ENCODE measurements around the gene WFIKKN2. TPM values are rescaled to one million over a fixed set of nuclear protein-coding genes. Genes with fewer than 3 reads are reported as not detected.

WFIKKN2 gene
- total and polyA plus RNA-seq, 2 of the 13 experiments (the other 11 are each of a cell fraction or from before 2014, with no cell fraction given), result not detected

- TF ChIP-seq ZNF660 (CRISPR knock-in tag; IDR thresholded peaks at IDR 0.05; ENCODE audit: borderline replicate concordance, low read depth), result no peak
- TF ChIP-seq ZBTB14 (CRISPR knock-in tag; IDR thresholded peaks at IDR 0.05), result no peak
- TF ChIP-seq PAWR (CRISPR knock-in tag; IDR thresholded peaks at IDR 0.05; ENCODE audit: borderline replicate concordance), result no peak
- TF ChIP-seq MLLT10 (CRISPR knock-in tag; IDR thresholded peaks at IDR 0.05), result no peak
- TF ChIP-seq HDAC6 (IDR thresholded peaks at IDR 0.05; ENCODE audit: low read depth, low read length), result no peak
- TF ChIP-seq SIX4 (CRISPR knock-in tag; IDR thresholded peaks at IDR 0.05), result no peak
- no peak for TF ChIP-seq PRDM4 (CRISPR knock-in tag; IDR thresholded peaks at IDR 0.05; ENCODE audit: borderline replicate concordance)
- no peak for TF ChIP-seq MXD1 (CRISPR knock-in tag; IDR thresholded peaks at IDR 0.05)
- 0 out of 2 replicates have a peak, but pooled peaks have one; percentile 53 for TF ChIP-seq ZHX1 (CRISPR knock-in tag; IDR thresholded peaks at IDR 0.05; ENCODE audit: low read depth)
- TF ChIP-seq TFDP2 (CRISPR knock-in tag; IDR thresholded peaks at IDR 0.05), result peak; percentile 18; the same call in 1 of the 2 replicates
- TF ChIP-seq NBN (conservative IDR thresholded peaks at IDR 0.05), result no peak
- no peak for TF ChIP-seq CSRNP2 (CRISPR knock-in tag; conservative IDR thresholded peaks at IDR 0.05; ENCODE audit: low read depth)
- TF ChIP-seq RFX3 (CRISPR knock-in tag; IDR thresholded peaks at IDR 0.05), result no peak
- no peak for TF ChIP-seq TAF15 (IDR thresholded peaks at IDR 0.05; ENCODE audit: low read depth, low read length, poor library complexity, severe bottlenecking)
- TF ChIP-seq MAFF (IDR thresholded peaks at IDR 0.05; ENCODE audit: low read depth, low read length), result no peak
- TF ChIP-seq TRIM24 (CRISPR knock-in tag; IDR thresholded peaks at IDR 0.05), result no peak
- TF ChIP-seq WIZ (CRISPR knock-in tag; IDR thresholded peaks at IDR 0.05), result no peak
- TF ChIP-seq HNF1B (CRISPR knock-in tag; IDR thresholded peaks at IDR 0.05), result peak; percentile 71
Observed at GRCh38 chr17:50844117-50844700, 8.8 kb downstream of the WFIKKN2 start (continued).
